ENCODE data around the gene IL15. TPM values are rescaled to one million over a fixed set of nuclear protein-coding genes. Genes with fewer than 3 reads are reported as not detected.

Gene IL15
- total and polyA plus RNA-seq, 4 donors, result 10.3 to 19.7 (median 13.2) TPM

DNA sequence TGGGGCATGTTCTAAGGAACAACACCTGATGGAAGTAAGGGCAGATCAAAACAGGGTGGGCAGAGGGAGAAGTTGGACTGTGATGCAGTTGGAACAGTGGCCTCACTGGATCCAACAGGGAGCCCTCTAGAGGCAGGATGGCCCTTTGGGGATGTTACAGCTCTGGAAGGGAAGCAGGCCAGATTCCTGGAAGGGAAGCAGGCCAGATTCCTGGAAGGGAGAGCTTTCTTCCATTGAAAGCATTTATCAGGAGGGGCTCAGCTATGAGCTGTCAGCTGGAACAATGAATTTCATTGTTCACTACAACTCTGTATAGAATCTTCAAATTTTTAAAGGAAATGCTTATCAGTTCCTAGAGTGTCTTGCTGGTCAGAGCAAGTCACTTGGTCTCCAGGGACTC lies 17.7 kb downstream of the IL15 start:
- no peaks in the 10 kb centered on the region for H3K36me3 ChIP-seq (ENCODE audit: control insufficient read depth in 1 of 2, insufficient read depth in 2 of 2, low read length in 1 of 2)
- H3K4me1 ChIP-seq (ENCODE audit: control insufficient read depth in 1 of 2, insufficient read depth in 2 of 2, low read length in 2 of 2), result peaks cover 3 to 7% of the 10 kb centered on the region in 2 donors
- intact Hi-C loops (cut with DNase I), result loop anchor here in 1 of 2 donors (5.0 kb wide), 1 partner anchor 302 kb away; no protein-coding TSS in a partner anchor
- peak overlapping the region; percentile 59 to 69 for H3K27ac ChIP-seq (ENCODE audit: low read depth in 1 of 2, low read length in 2 of 2)
- DNase-seq, result peak in 1 of 2 donors; percentile 52
- H3K4me3 ChIP-seq (ENCODE audit: low read length in 2 of 2), result no peak overlapping the region
- H3K27me3 ChIP-seq (ENCODE audit: control insufficient read depth in 1 of 2, insufficient read depth in 2 of 2, low read length in 1 of 2), result no peaks in the 10 kb centered on the region
- no peaks in the 10 kb centered on the region for H3K9me3 ChIP-seq (ENCODE audit: control insufficient read depth, low read length)
- ATAC-seq (ENCODE audit: low FRiP score), result no peak

DNA sequence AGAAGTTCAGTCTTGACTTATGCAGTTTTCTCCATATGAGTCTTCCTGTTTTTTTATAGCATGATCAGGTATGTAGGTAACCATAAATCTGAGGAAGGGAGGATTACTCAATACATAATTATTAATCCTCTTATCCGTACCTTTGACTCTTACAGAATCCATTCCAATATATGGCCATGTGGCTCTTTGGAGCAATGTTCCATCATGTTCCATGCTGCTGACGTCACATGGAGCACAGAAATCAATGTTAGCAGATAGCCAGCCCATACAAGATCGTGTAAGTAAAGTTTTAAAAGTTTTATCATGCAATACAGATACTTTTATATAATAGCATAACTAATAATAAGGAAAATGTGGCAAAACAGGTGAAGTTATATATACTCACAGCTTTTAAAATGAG lies 19.6 kb downstream of the IL15 start:
- DNase-seq (no peak), ATAC-seq (ENCODE audit: low FRiP score) (no peak)
- intact Hi-C loops (cut with DNase I), result no loop called here
- H3K4me3 ChIP-seq (ENCODE audit: low read length in 2 of 2), result no peak overlapping the region
- H3K36me3 ChIP-seq (ENCODE audit: control insufficient read depth in 1 of 2, insufficient read depth in 2 of 2, low read length in 1 of 2), result no peaks in the 10 kb centered on the region
- H3K27ac ChIP-seq (ENCODE audit: low read depth in 1 of 2, low read length in 2 of 2), result no peak overlapping the region
- no peaks in the 10 kb centered on the region for H3K27me3 ChIP-seq (ENCODE audit: control insufficient read depth in 1 of 2, insufficient read depth in 2 of 2, low read length in 1 of 2)
- H3K4me1 ChIP-seq (ENCODE audit: control insufficient read depth in 1 of 2, insufficient read depth in 2 of 2, low read length in 2 of 2), result peaks cover 0 to 6% of the 10 kb centered on the region in 2 donors
- H3K9me3 ChIP-seq (ENCODE audit: control insufficient read depth, low read length), result no peaks in the 10 kb centered on the region
- WGBS, 2 donors, result 94 to 96% methylated on average over 3 of the region's 3 CpGs

DNA sequence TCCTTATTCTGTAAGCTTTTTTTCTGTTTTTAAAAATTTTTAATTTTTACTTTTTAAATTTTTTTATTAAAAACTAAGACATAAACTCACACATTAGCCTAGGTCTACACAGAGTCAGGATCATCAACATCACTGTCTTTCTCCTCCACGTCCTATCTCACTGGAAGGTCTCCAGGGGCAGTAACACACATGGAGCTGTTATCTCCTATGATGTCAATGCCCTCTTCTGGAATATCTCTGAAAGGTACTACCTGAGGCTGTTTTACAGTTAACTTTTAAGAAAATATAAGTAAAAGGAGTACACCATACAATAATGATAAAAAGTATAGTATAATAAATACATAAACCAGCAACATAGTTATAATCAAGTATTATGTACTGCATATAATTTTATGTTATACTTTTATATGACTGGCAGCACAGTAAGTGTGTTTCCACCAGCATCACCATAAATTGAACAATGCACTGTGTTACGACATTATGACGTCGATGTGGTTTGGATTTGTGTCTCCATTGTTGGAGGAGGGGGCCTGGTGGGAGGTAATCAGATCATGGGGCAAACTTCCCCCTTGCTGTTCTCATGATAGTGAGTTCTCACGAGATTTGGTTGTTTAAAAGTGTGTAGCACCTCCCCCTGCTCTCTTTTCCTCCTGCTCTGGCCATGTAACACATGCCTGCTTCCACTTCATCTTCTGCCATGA lies 21.3 kb downstream of the IL15 start:
- Histone ChIP-seq H3K4me3 (ENCODE audit: low read length in 2 of 2) (no peak overlapping the region), H3K4me1 (ENCODE audit: control insufficient read depth in 1 of 2, insufficient read depth in 2 of 2, low read length in 2 of 2) (peaks cover 0 to 6% of the 10 kb centered on the region in 2 donors), H3K9me3 (ENCODE audit: control insufficient read depth, low read length) (no peaks in the 10 kb centered on the region), H3K27ac (ENCODE audit: low read depth in 1 of 2, low read length in 2 of 2) (no peak overlapping the region), H3K36me3 (ENCODE audit: control insufficient read depth in 1 of 2, insufficient read depth in 2 of 2, low read length in 1 of 2) (no peaks in the 10 kb centered on the region), H3K27me3 (ENCODE audit: control insufficient read depth in 1 of 2, insufficient read depth in 2 of 2, low read length in 1 of 2) (no peaks in the 10 kb centered on the region)
- intact Hi-C loops (cut with DNase I), result no loop called here
- no peak for DNase-seq
- no peak for ATAC-seq (ENCODE audit: low FRiP score)
- 88 to 90% methylated on average over 5 of the region's 5 CpGs for WGBS, 2 donors

- no peaks in the 10 kb centered on the region for H3K27me3 ChIP-seq (ENCODE audit: control insufficient read depth in 1 of 2, insufficient read depth in 2 of 2, low read length in 1 of 2)
- DNase-seq (no peak), ATAC-seq (ENCODE audit: low FRiP score) (no peak)
- WGBS, 2 donors, result 92 to 99% methylated on average over 2 of the region's 2 CpGs
- H3K9me3 ChIP-seq (ENCODE audit: control insufficient read depth, low read length), result no peaks in the 10 kb centered on the region
- no peaks in the 10 kb centered on the region for H3K36me3 ChIP-seq (ENCODE audit: control insufficient read depth in 1 of 2, insufficient read depth in 2 of 2, low read length in 1 of 2)
- peaks cover 0 to 6% of the 10 kb centered on the region in 2 donors for H3K4me1 ChIP-seq (ENCODE audit: control insufficient read depth in 1 of 2, insufficient read depth in 2 of 2, low read length in 2 of 2)
- intact Hi-C loops (cut with DNase I), result no loop called here
- no peak overlapping the region for H3K27ac ChIP-seq (ENCODE audit: low read depth in 1 of 2, low read length in 2 of 2)
- H3K4me3 ChIP-seq (ENCODE audit: low read length in 2 of 2), result no peak overlapping the region
Measured at GRCh38 chr4:141658309-141658708, 21.9 kb downstream of the IL15 start.

DNA sequence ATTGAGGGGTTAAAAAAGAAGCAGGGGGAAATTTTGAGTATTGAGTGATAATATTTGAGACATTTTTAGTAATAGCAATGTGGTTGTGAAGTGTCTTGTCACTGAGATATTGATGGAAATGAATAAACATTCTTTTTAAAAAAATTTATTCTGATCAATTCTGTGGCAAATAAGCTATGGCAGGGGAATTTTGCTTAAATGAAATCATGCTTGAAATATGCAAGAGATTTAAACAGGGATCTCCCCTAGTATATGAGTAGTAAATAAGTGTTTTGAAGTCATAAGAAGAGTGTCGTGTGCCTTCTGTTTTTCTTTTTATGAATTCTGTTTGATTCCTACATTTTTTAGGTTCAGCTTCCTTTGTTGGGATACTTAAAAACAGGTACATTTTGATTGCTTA lies 23.2 kb downstream of the IL15 start:
- intact Hi-C loops (cut with DNase I), result no loop called here
- Histone ChIP-seq H3K4me1 (ENCODE audit: control insufficient read depth in 1 of 2, insufficient read depth in 2 of 2, low read length in 2 of 2) (peaks cover 0 to 8% of the 10 kb centered on the region in 2 donors), H3K4me3 (ENCODE audit: low read length in 2 of 2) (no peak overlapping the region), H3K36me3 (ENCODE audit: control insufficient read depth in 1 of 2, insufficient read depth in 2 of 2, low read length in 1 of 2) (no peaks in the 10 kb centered on the region), H3K9me3 (ENCODE audit: control insufficient read depth, low read length) (no peaks in the 10 kb centered on the region), H3K27me3 (ENCODE audit: control insufficient read depth in 1 of 2, insufficient read depth in 2 of 2, low read length in 1 of 2) (no peaks in the 10 kb centered on the region), H3K27ac (ENCODE audit: low read depth in 1 of 2, low read length in 2 of 2) (no peak overlapping the region)
- DNase-seq (no peak), ATAC-seq (ENCODE audit: low FRiP score) (no peak)
- 91 to 94% methylated on average over 1 of the region's 1 CpG for WGBS, 2 donors

GRCh38 chr4:141660880-141661279 lies 24.5 kb downstream of the IL15 start:
- H3K27ac ChIP-seq (ENCODE audit: low read depth in 1 of 2, low read length in 2 of 2), result no peak overlapping the region
- WGBS, 2 donors, result 80 to 91% methylated on average over 1 of the region's 1 CpG
- no peaks in the 10 kb centered on the region for H3K9me3 ChIP-seq (ENCODE audit: control insufficient read depth, low read length)
- DNase-seq (no peak), ATAC-seq (ENCODE audit: low FRiP score) (no peak)
- intact Hi-C loops (cut with DNase I), result no loop called here
- H3K27me3 ChIP-seq (ENCODE audit: control insufficient read depth in 1 of 2, insufficient read depth in 2 of 2, low read length in 1 of 2), result no peaks in the 10 kb centered on the region
- no peaks in the 10 kb centered on the region for H3K36me3 ChIP-seq (ENCODE audit: control insufficient read depth in 1 of 2, insufficient read depth in 2 of 2, low read length in 1 of 2)
- H3K4me3 ChIP-seq (ENCODE audit: low read length in 2 of 2), result no peak overlapping the region
- peaks cover 0 to 4% of the 10 kb centered on the region in 2 donors for H3K4me1 ChIP-seq (ENCODE audit: control insufficient read depth in 1 of 2, insufficient read depth in 2 of 2, low read length in 2 of 2)

DNA sequence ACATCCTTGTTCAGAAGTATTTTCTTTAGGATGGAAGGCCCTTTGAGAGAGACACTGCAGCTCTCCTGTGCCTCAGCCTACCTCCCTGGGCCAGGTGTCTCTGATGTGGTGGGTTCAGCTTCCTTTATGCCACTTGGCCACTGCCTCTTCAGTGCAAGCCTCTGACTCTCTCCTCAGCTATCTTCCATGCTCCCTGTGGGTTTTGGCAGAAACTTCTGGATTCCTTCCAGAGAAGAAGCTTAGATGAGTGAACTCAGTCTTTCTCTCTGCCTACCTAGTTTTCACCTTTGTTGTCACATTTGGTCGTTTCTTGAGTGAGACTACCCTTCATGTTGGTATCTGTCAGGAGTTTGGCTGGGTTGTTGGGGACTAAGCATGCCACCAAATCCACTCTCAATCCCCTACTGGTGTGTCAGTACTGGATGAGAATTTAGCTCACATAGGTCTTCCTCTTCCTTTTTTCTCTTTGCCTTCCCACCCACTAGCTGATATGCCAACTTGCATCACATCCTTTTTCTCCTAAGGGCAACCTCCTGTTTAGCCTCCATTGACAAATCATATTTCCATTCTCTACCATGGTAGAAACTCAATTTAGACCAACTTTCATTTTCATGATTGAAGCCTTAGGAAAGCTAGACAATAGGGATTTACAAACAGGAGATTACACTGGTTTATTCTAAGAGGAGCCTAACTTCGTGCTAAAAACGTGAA lies 32.0 kb downstream of the IL15 start:
- Histone ChIP-seq H3K9me3 (ENCODE audit: control insufficient read depth, low read length) (no peaks in the 10 kb centered on the region), H3K36me3 (ENCODE audit: control insufficient read depth in 1 of 2, insufficient read depth in 2 of 2, low read length in 1 of 2) (no peaks in the 10 kb centered on the region), H3K4me1 (ENCODE audit: control insufficient read depth in 1 of 2, insufficient read depth in 2 of 2, low read length in 2 of 2) (peaks cover 2 to 4% of the 10 kb centered on the region in 2 donors), H3K27me3 (ENCODE audit: control insufficient read depth in 1 of 2, insufficient read depth in 2 of 2, low read length in 1 of 2) (no peaks in the 10 kb centered on the region), H3K4me3 (ENCODE audit: low read length in 2 of 2) (no peak overlapping the region), H3K27ac (ENCODE audit: low read depth in 1 of 2, low read length in 2 of 2) (no peak overlapping the region)
- intact Hi-C loops (cut with DNase I), result no loop called here
- ATAC-seq (ENCODE audit: low FRiP score) (no peak), DNase-seq (no peak)
- WGBS, 2 donors, result 86 to 88% methylated on average over 3 of the region's 3 CpGs

GRCh38 chr4:141669501-141669900 lies 33.1 kb downstream of the IL15 start:
- Histone ChIP-seq H3K27ac (ENCODE audit: low read depth in 1 of 2, low read length in 2 of 2) (no peak overlapping the region), H3K9me3 (ENCODE audit: control insufficient read depth, low read length) (no peaks in the 10 kb centered on the region), H3K4me3 (ENCODE audit: low read length in 2 of 2) (no peak overlapping the region), H3K27me3 (ENCODE audit: control insufficient read depth in 1 of 2, insufficient read depth in 2 of 2, low read length in 1 of 2) (no peaks in the 10 kb centered on the region), H3K36me3 (ENCODE audit: control insufficient read depth in 1 of 2, insufficient read depth in 2 of 2, low read length in 1 of 2) (no peaks in the 10 kb centered on the region), H3K4me1 (ENCODE audit: control insufficient read depth in 1 of 2, insufficient read depth in 2 of 2, low read length in 2 of 2) (peaks cover 0 to 2% of the 10 kb centered on the region in 2 donors)
- ATAC-seq (ENCODE audit: low FRiP score), result no peak
- 7 to 14% methylated on average over 1 of the region's 1 CpG for WGBS, 2 donors
- no peak for DNase-seq
- intact Hi-C loops (cut with DNase I), result no loop called here

DNA sequence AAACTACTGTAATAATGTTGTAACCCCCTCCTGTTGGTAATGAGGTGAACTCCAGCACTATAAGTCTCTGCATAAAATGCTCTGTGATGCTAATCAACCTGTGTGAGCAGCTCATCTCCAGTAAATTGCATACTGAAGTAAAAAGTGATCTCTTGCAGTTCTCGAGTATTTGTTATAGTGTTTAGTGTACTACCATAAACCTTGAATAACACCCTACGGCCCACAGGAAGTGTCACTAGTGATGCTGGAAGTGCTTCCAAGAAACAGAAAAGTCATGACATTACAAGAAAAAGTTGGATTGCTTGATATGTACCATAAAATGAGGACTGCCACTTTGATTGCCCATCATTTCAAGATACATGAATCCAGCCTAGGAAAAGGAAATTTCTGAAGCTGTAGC lies 39.0 kb downstream of the IL15 start:
- no peaks in the 10 kb centered on the region for H3K36me3 ChIP-seq (ENCODE audit: control insufficient read depth in 1 of 2, insufficient read depth in 2 of 2, low read length in 1 of 2)
- WGBS, 2 donors, result 74 to 81% methylated on average over 2 of the region's 2 CpGs
- DNase-seq (no peak), ATAC-seq (ENCODE audit: low FRiP score) (no peak)
- H3K4me1 ChIP-seq (ENCODE audit: control insufficient read depth in 1 of 2, insufficient read depth in 2 of 2, low read length in 2 of 2), result peaks cover 0 to 4% of the 10 kb centered on the region in 2 donors
- no peaks in the 10 kb centered on the region for H3K9me3 ChIP-seq (ENCODE audit: control insufficient read depth, low read length)
- no peaks in the 10 kb centered on the region for H3K27me3 ChIP-seq (ENCODE audit: control insufficient read depth in 1 of 2, insufficient read depth in 2 of 2, low read length in 1 of 2)
- H3K27ac ChIP-seq (ENCODE audit: low read depth in 1 of 2, low read length in 2 of 2), result no peak overlapping the region
- intact Hi-C loops (cut with DNase I), result no loop called here
- no peak overlapping the region for H3K4me3 ChIP-seq (ENCODE audit: low read length in 2 of 2)

Data from aorta (tissue), 5 donors.